CD4-positive, alpha-beta T cell (primary cell): Measurements from ENCODE around the gene MAMDC2. TPM values are rescaled to one million over a fixed set of nuclear protein-coding genes. Genes with fewer than 3 reads are reported as not detected.

ENCODE experiments used
- ATAC-seq: fragments of 200-7000 bp; cut with Tn5 transposase; one replicate; pipeline ENCODE4 v1.10.0; 2022; ENCODE audit warnings: mild to moderate bottlenecking; ENCODE audit not compliant: poor library complexity
- CTCF ChIA-PET: fragments of 350-600 bp; sonication (Branson Sonifier 250); formaldehyde crosslinking; loops from one replicate; lab custom pipeline; 2021; ENCODE audit warnings: antibody characterized with exemption, inconsistent platforms; lab: Charles Lee
- POLR2A ChIA-PET: fragments of 350-600 bp; sonication (Branson Sonifier 250); formaldehyde crosslinking; loops from one replicate; lab custom pipeline; 2021; ENCODE audit warnings: antibody characterized with exemption, inconsistent platforms; lab: Charles Lee
- DNase-seq, 14 experiments: peaks; one replicate each; pipeline ENCODE4 v3.0.0-alpha.2; 2013 to 2020; ENCODE audit warnings: mixed read lengths in 2 of 14
- H3K27ac ChIP-seq, 2 donors: one replicate each; pipeline versions ENCODE4 v1.5.1 to v1.7.0; 2013; ENCODE audit warnings: low read length in 2 of 2, low read depth in 1 of 2, mild to moderate bottlenecking in 1 of 2
- H3K27me3 ChIP-seq, 2 experiments: 1 replicate in 1 of 2; 2 replicates in 1 of 2; pipeline versions ENCODE4 v1.6.1 to v1.7.0; 2013; ENCODE audit warnings: low read length in 2 of 2, control low read depth in 1 of 2, mild to moderate bottlenecking in 1 of 2, moderate library complexity in 1 of 2; ENCODE audit not compliant: insufficient read depth in 2 of 2, control insufficient read depth in 1 of 2
- H3K36me3 ChIP-seq: one replicate; pipeline ENCODE4 v1.6.1; 2013; ENCODE audit warnings: low read length, control low read depth; ENCODE audit not compliant: insufficient read depth
- H3K4me1 ChIP-seq: one replicate; pipeline ENCODE4 v1.6.1; 2013; ENCODE audit warnings: low read length, control low read depth; ENCODE audit not compliant: insufficient read depth
- H3K4me3 ChIP-seq: one replicate; pipeline ENCODE4 v1.5.1; 2013; ENCODE audit warnings: mild to moderate bottlenecking, low read length, moderate library complexity
- H3K9me3 ChIP-seq, 2 experiments: 1 replicate in 1 of 2; 2 replicates in 1 of 2; pipeline versions ENCODE4 v1.6.1 to v1.7.0; 2013; ENCODE audit warnings: low read length in 2 of 2, mild to moderate bottlenecking in 2 of 2, control low read depth in 1 of 2, moderate library complexity in 1 of 2; ENCODE audit not compliant: control insufficient read depth in 1 of 2, insufficient read depth in 1 of 2
- H3K27ac Mint-ChIP-seq: one replicate; pipeline ENCODE4 v1.8.0; 2020; ENCODE audit warnings: mixed read lengths
- H3K27me3 Mint-ChIP-seq: one replicate; pipeline ENCODE4 v1.8.0; 2021; ENCODE audit warnings: mixed read lengths
- H3K36me3 Mint-ChIP-seq: one replicate; pipeline ENCODE4 v1.8.0; 2021; ENCODE audit warnings: low read depth, mixed read lengths
- H3K4me1 Mint-ChIP-seq: one replicate; pipeline ENCODE4 v1.8.0; 2021; ENCODE audit warnings: low read depth, mixed read lengths
- H3K4me3 Mint-ChIP-seq: one replicate; pipeline ENCODE4 v1.8.0; 2020; ENCODE audit warnings: mild to moderate bottlenecking, mixed read lengths
- H3K9me3 Mint-ChIP-seq: one replicate; pipeline ENCODE4 v1.8.0; 2020; ENCODE audit warnings: mixed read lengths
- intact Hi-C, 2 experiments: fragments of 100-400 bp; cut with DNase I in 1 of 2; cut with micrococcal nuclease in 1 of 2; formaldehyde crosslinking; loops; one replicate each; pipeline versions ENCODE4 v1.15.1 to v1.9.0; 2023 to 2025; cut with DNase I, micrococcal nuclease
- total RNA-seq, 174 experiments: library from RNA in 2 of 174; stranded (reverse) in 2 of 174; gene quantifications; one replicate each; pipeline ENCODE4 v1.2.3 and lab custom pipeline; 2021 to 2026
- TF ChIP-seq, protein P1 (sequence below): fragments of 200-600 bp; IDR thresholded peaks from one replicate; pipeline ENCODE4 v1.8.0; 2022; ENCODE audit warnings: antibody characterized with exemption, mild to moderate bottlenecking

The MAMDC2 gene
- total RNA-seq, 2 experiments from 2014 or later = 0.08 TPM; not detected in 1

DNA sequence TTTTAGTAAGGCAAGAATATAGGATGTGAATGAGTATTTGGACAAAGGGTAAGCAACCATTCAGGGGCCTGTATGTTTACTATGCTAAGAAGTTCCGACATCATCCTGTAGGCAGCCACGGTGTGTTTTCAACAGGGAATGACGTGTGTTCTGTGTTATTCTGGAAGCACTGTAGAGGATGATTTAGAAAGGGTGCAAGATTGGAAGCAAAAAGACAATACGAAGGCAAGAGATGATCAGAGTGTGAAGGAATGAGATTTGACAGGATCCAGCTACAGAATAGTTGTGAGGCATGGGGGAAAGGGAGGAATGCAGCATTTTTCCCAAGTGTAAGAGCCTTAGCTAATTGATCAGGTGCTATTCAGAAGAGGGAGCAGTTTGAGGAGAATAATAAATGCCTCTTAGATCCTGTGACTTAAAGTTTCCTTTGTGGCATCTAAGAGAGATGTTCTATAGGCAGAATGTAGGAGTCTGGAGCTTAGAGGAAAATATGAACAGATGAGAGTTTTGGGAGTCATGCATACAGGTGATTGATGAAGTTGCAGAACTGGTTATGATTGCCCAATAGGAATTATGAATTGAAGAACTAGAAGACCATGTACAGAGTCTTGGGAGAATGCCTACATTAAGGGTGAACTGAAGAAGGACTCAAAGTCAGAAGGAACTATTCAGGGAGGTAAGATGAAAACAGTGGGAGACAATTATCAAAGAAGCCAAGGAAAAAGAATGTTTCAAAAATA lies 217.7 kb downstream of the MAMDC2 start:
- no peak overlapping the region for H3K4me3 ChIP-seq

DNA sequence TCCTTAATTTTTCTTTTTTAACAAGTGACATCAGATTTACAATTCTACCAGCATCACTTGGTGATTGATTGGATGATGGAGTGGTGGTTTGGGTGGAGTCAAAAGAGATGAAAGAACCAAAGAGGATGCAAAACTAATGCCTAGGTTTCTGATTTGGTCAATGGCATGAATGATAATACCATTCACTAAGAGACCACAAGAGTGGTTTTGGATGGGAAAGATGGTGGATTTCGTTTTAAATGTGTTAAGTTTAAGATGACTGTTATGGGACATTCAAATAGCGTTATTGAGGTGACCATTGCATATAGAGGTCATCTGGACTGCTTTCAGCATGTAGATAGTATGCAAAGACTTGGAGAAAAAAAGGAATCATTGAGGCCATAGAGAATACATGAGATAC lies 218.7 kb downstream of the MAMDC2 start:
- Histone ChIP-seq H3K27ac (no peak overlapping the region), H3K27me3 (no peaks in the 10 kb centered on the region), H3K36me3 (peaks cover 23% of the 10 kb centered on the region), H3K4me1 (peaks cover 36% of the 10 kb centered on the region), H3K4me3 (no peak overlapping the region), H3K9me3 (no peaks in the 10 kb centered on the region)
- H3K36me3 Mint-ChIP-seq = peaks cover 75% of the 10 kb centered on the region
- ChIA-PET CTCF (no interaction called here), POLR2A (interaction anchor here (0.7 to 2.8 kb wide), 3 partner anchors 9 to 157 kb away, joined by 3 to 8 read pairs (median 3); no protein-coding TSS in a partner anchor)
- H3K4me3 Mint-ChIP-seq = peak overlapping the region; percentile 93
- no peaks in the 10 kb centered on the region for H3K27me3 Mint-ChIP-seq
- intact Hi-C loops = loop anchor here (5.0 to 10.0 kb wide), 4 partner anchors 155 to 1478 kb away; a partner anchor contains a TSS
- ATAC-seq = no peak
- peaks cover 67% of the 10 kb centered on the region for H3K4me1 Mint-ChIP-seq
- TF ChIP-seq, protein P1, sequence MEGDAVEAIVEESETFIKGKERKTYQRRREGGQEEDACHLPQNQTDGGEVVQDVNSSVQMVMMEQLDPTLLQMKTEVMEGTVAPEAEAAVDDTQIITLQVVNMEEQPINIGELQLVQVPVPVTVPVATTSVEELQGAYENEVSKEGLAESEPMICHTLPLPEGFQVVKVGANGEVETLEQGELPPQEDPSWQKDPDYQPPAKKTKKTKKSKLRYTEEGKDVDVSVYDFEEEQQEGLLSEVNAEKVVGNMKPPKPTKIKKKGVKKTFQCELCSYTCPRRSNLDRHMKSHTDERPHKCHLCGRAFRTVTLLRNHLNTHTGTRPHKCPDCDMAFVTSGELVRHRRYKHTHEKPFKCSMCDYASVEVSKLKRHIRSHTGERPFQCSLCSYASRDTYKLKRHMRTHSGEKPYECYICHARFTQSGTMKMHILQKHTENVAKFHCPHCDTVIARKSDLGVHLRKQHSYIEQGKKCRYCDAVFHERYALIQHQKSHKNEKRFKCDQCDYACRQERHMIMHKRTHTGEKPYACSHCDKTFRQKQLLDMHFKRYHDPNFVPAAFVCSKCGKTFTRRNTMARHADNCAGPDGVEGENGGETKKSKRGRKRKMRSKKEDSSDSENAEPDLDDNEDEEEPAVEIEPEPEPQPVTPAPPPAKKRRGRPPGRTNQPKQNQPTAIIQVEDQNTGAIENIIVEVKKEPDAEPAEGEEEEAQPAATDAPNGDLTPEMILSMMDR = no peak
- H3K27ac Mint-ChIP-seq = peak overlapping the region; percentile 96
- H3K9me3 Mint-ChIP-seq = no peaks in the 10 kb centered on the region
- no peak for DNase-seq

More for the DNA sequence above, 217.7 kb downstream of the MAMDC2 start:
- Histone ChIP-seq H3K9me3 (no peaks in the 10 kb centered on the region), H3K4me1 (peaks cover 44% of the 10 kb centered on the region), H3K27me3 (no peaks in the 10 kb centered on the region), H3K36me3 (peaks cover 17% of the 10 kb centered on the region), H3K27ac (no peak overlapping the region)
- Mint-ChIP-seq H3K27me3 (no peaks in the 10 kb centered on the region), H3K4me3 (peak overlapping the region; percentile 93), H3K4me1 (peaks cover 62% of the 10 kb centered on the region), H3K36me3 (peaks cover 65% of the 10 kb centered on the region), H3K9me3 (no peaks in the 10 kb centered on the region), H3K27ac (peak overlapping the region; percentile 96)
- intact Hi-C loops = loop anchor here (5.0 to 10.0 kb wide), 4 partner anchors 156 to 1476 kb away; a partner anchor contains a TSS
- DNase-seq (no peak), ATAC-seq (no peak)
- ChIA-PET CTCF (no interaction called here), POLR2A (interaction anchor here (1.2 to 2.8 kb wide), 2 partner anchors 10 to 158 kb away, joined by 3 to 8 read pairs; no protein-coding TSS in a partner anchor)
- TF ChIP-seq, protein P1 = no peak

DNA sequence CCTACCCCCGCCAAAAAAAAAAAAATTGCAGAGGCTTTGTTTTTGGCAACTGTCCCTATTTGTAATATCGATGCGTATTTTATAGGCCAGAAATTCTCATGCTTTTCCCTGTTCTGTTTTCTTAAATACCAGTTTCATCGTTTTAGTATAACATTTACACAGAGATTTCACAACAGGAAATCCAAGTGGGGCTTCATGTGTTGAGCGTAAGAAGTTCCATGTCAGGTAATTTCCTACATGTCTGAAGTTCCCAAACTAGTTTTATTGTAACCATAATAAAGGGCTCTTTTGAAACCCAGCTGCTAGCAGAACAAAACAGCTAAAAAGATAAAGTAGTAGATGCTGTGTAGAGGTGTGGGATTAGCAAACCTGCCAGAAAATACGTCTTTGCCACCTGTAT lies 219.3 kb downstream of the MAMDC2 start:
- DNase-seq (peak in 3 of 14 experiments; percentile 16 to 25 (median 24)), ATAC-seq (no peak)
- Mint-ChIP-seq H3K4me3 (peak overlapping the region; percentile 93), H3K27me3 (no peaks in the 10 kb centered on the region), H3K36me3 (peaks cover 79% of the 10 kb centered on the region), H3K9me3 (no peaks in the 10 kb centered on the region), H3K27ac (peak overlapping the region; percentile 96), H3K4me1 (peaks cover 65% of the 10 kb centered on the region)
- POLR2A ChIA-PET = interaction anchor here (0.7 to 2.8 kb wide), 3 partner anchors 21 to 156 kb away, joined by 3 to 8 read pairs (median 3); no protein-coding TSS in a partner anchor
- CTCF ChIA-PET = no interaction called here
- no peak overlapping the region for H3K4me3 ChIP-seq
- peaks cover 30% of the 10 kb centered on the region for H3K4me1 ChIP-seq
- no peaks in the 10 kb centered on the region for H3K9me3 ChIP-seq
- TF ChIP-seq, protein P1 = no peak
- no peak overlapping the region for H3K27ac ChIP-seq
- intact Hi-C loops = loop anchor here (5.0 to 10.0 kb wide), 4 partner anchors 154 to 1478 kb away; a partner anchor contains a TSS
- peaks cover 28% of the 10 kb centered on the region for H3K36me3 ChIP-seq
- H3K27me3 ChIP-seq = no peaks in the 10 kb centered on the region
